ENCODE results near the gene NPPB.

The NPPB gene

GRCh38 chr1:11813021-11813420 lies 45.7 kb downstream of the NPPB start:
- H3K27ac ChIP-seq (ENCODE audit: low read depth, low read length): peak overlapping the region; percentile 88
- peak overlapping the region; percentile 37 for H3K4me3 ChIP-seq (ENCODE audit: low read length)
- H3K4me1 ChIP-seq (ENCODE audit: control insufficient read depth, low read length): peaks cover 80% of the 10 kb centered on the region
- no peaks in the 10 kb centered on the region for H3K9me2 ChIP-seq (replicated peaks; ENCODE audit: control insufficient read depth, low read length)
- no peaks in the 10 kb centered on the region for H3K27me3 ChIP-seq (ENCODE audit: control insufficient read depth, low read length)
- no peaks in the 10 kb centered on the region for H3K9me3 ChIP-seq (ENCODE audit: control insufficient read depth, insufficient read depth, low read length)
- no peaks in the 10 kb centered on the region for H4K20me1 ChIP-seq (ENCODE audit: control insufficient read depth, insufficient read depth, low read depth, low read length)
- peak overlapping the region; percentile 57 for H3K4me2 ChIP-seq (ENCODE audit: low read length)
- peaks cover 90% of the 10 kb centered on the region for H3K36me3 ChIP-seq (ENCODE audit: control insufficient read depth, low read length)
- H3K79me2 ChIP-seq (ENCODE audit: control insufficient read depth, low read length): peaks cover 85% of the 10 kb centered on the region
- TF ChIP-seq EZH2phosphoT487 (IDR thresholded peaks at IDR 0.05; ENCODE audit: borderline replicate concordance, low read length): no peak
- no peak for TF ChIP-seq CTCF (IDR thresholded peaks at IDR 0.05; ENCODE audit: low read depth, low read length, poor library complexity, severe bottlenecking)
- H3F3A ChIP-seq (ENCODE audit: control insufficient read depth, insufficient read depth): peaks cover 21% of the 10 kb centered on the region
